ENCODE results near the gene EXOC6.

The EXOC6 gene

DNA sequence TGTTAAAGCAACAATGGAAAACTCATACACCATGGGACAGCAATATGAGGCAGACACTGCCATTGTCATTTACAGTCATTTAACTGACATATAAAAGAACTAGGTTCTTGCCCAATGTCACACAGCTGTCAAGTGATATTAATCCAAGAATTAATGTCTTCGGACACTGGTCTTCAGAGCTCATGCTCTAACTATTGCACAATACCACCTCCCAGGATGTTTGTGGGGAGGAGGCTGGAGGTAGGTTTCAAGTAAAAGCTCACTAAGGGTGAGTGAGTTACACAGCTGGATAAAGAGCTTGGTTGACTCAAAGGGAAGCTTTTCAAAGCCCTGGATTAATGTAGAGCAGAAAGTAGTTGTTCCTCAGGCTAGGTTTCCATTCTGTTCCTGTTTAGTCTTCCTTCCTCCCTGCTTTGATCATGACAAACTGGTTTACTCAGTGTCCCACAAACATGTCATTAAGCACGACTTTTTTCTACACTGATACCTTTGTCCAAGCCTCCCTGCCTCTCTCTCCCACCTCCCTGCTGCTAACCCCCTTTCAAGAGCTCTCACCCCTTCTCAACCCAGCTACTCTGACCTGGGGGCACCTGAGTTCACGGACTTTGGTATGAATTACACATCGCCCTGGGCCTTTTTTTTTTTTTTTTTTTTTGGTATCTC is 987 bp upstream of the EXOC6 start:
- Histone ChIP-seq H3K27ac (ENCODE audit: insufficient read depth, low read length, poor library complexity, severe bottlenecking) (no peak overlapping the region), H3K4me1 (ENCODE audit: control insufficient read depth, insufficient read depth, low read length, poor library complexity, severe bottlenecking) (peaks cover 6% of the 10 kb centered on the region), H3K36me3 (ENCODE audit: control insufficient read depth, insufficient read depth, low read length) (no peaks in the 10 kb centered on the region), H3K4me3 (ENCODE audit: insufficient read depth, low read depth, low read length, poor library complexity, severe bottlenecking) (peak overlapping the region; percentile 84), H3K27me3 (replicated peaks; ENCODE audit: control insufficient read depth, insufficient read depth, low read length, poor library complexity, severe bottlenecking) (no peaks in the 10 kb centered on the region), H3K9me3 (ENCODE audit: control insufficient read depth, low read length) (no peaks in the 10 kb centered on the region)
- DNase-seq = no peak

DNA sequence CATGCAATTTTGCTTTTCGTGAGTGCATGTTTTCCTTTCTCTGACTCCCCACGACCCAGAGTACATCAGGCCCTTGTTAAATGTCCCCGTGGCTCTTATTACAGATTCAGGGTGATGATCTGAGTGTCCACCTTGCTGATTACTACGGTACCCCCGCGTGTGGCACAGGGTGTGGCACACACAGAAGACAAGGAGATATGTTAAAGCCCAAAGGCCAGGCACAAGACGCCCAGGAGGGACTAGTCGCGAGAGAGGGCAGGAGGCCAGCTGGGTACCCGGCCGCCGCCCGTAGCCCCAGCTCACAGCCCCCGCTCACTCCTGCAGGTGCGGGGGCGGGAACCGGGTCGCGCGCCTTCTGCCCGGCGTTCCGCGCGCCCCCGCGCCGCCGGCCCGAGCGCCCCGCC is 281 bp upstream of the EXOC6 start:
- H3K9me3 ChIP-seq (ENCODE audit: control insufficient read depth, low read length) = no peaks in the 10 kb centered on the region

DNA sequence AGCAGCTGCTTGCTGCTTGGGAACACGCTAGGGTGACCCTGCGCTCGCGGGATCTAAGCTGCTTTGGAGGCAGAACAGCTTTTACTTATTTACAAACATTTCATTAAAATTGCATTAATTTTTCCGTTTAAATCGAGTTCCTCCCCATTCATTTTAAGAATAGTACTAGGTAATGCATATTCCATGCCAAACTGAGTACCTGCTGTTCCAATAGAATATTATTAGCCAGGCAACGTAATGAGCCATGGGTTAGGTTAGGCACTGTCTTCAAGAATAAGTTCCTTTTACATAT is 860 bp downstream of the EXOC6 start:
- DNase-seq = no peak
- Histone ChIP-seq H3K27ac (ENCODE audit: insufficient read depth, low read length, poor library complexity, severe bottlenecking) (peak overlapping the region; percentile 87), H3K36me3 (ENCODE audit: control insufficient read depth, insufficient read depth, low read length) (no peaks in the 10 kb centered on the region), H3K9me3 (ENCODE audit: control insufficient read depth, low read length) (no peaks in the 10 kb centered on the region), H3K27me3 (replicated peaks; ENCODE audit: control insufficient read depth, insufficient read depth, low read length, poor library complexity, severe bottlenecking) (no peaks in the 10 kb centered on the region), H3K4me3 (ENCODE audit: insufficient read depth, low read depth, low read length, poor library complexity, severe bottlenecking) (peak overlapping the region; percentile 84), H3K4me1 (ENCODE audit: control insufficient read depth, insufficient read depth, low read length, poor library complexity, severe bottlenecking) (peaks cover 6% of the 10 kb centered on the region)

More for the DNA sequence above, 281 bp upstream of the EXOC6 start:
- Histone ChIP-seq H3K27ac (ENCODE audit: insufficient read depth, low read length, poor library complexity, severe bottlenecking) (peak overlapping the region; percentile 87), H3K27me3 (replicated peaks; ENCODE audit: control insufficient read depth, insufficient read depth, low read length, poor library complexity, severe bottlenecking) (no peaks in the 10 kb centered on the region), H3K4me3 (ENCODE audit: insufficient read depth, low read depth, low read length, poor library complexity, severe bottlenecking) (peak overlapping the region; percentile 84), H3K36me3 (ENCODE audit: control insufficient read depth, insufficient read depth, low read length) (no peaks in the 10 kb centered on the region), H3K4me1 (ENCODE audit: control insufficient read depth, insufficient read depth, low read length, poor library complexity, severe bottlenecking) (peaks cover 6% of the 10 kb centered on the region)
- no peak for DNase-seq

DNA sequence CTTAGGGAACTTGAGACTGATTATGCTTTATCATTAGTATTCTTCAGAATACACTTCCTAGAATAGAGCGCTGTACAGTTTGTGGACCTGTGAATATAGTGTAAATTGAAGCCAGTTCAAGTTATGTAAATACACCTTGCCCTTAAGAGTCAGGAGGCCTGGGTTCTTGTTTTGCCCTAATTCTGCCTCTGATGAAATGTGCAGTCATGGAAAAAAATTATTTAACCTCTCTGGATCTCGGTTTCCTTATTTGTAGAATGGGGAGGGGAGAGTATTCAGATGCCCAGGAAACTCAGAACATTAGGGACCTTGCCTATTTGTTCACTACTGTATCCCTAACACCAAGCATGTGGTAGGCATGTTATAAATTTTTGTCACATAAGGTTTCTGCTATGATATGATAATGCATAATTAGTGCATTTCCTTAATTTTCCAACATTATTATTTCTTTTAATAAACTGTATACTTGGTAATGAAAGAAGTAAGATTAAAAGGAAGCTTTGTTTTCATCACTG is 1.3 kb downstream of the EXOC6 start:
- no peak overlapping the region for H3K27ac ChIP-seq (ENCODE audit: insufficient read depth, low read length, poor library complexity, severe bottlenecking)
- peak overlapping the region; percentile 84 for H3K4me3 ChIP-seq (ENCODE audit: insufficient read depth, low read depth, low read length, poor library complexity, severe bottlenecking)
- no peaks in the 10 kb centered on the region for H3K27me3 ChIP-seq (replicated peaks; ENCODE audit: control insufficient read depth, insufficient read depth, low read length, poor library complexity, severe bottlenecking)
- no peaks in the 10 kb centered on the region for H3K9me3 ChIP-seq (ENCODE audit: control insufficient read depth, low read length)
- H3K4me1 ChIP-seq (ENCODE audit: control insufficient read depth, insufficient read depth, low read length, poor library complexity, severe bottlenecking) = peaks cover 6% of the 10 kb centered on the region
- no peaks in the 10 kb centered on the region for H3K36me3 ChIP-seq (ENCODE audit: control insufficient read depth, insufficient read depth, low read length)
- DNase-seq = no peak

DNA sequence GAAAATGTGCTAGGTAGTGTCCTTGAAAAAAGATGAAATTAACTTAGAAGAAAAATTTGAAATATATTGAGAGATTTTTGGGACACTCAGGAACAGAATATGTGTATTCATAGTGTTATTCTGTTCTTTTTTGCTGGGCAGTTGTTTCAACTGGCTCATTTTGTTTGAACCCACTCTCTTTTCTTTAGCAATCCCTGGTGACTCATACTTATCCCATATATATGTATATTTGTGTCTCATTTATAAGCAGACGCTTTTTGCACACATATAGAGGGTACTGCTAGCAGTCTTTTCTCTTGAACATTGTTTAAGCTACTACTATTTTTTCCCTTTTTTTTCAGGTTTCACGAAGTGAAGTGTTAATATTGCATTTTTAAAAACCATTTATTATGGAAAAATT is 1.9 kb downstream of the EXOC6 start:
- Histone ChIP-seq H3K27me3 (replicated peaks; ENCODE audit: control insufficient read depth, insufficient read depth, low read length, poor library complexity, severe bottlenecking) (no peaks in the 10 kb centered on the region), H3K27ac (ENCODE audit: insufficient read depth, low read length, poor library complexity, severe bottlenecking) (no peak overlapping the region), H3K9me3 (ENCODE audit: control insufficient read depth, low read length) (no peaks in the 10 kb centered on the region), H3K36me3 (ENCODE audit: control insufficient read depth, insufficient read depth, low read length) (no peaks in the 10 kb centered on the region), H3K4me3 (ENCODE audit: insufficient read depth, low read depth, low read length, poor library complexity, severe bottlenecking) (no peak overlapping the region), H3K4me1 (ENCODE audit: control insufficient read depth, insufficient read depth, low read length, poor library complexity, severe bottlenecking) (peaks cover 6% of the 10 kb centered on the region)
- DNase-seq = no peak

DNA sequence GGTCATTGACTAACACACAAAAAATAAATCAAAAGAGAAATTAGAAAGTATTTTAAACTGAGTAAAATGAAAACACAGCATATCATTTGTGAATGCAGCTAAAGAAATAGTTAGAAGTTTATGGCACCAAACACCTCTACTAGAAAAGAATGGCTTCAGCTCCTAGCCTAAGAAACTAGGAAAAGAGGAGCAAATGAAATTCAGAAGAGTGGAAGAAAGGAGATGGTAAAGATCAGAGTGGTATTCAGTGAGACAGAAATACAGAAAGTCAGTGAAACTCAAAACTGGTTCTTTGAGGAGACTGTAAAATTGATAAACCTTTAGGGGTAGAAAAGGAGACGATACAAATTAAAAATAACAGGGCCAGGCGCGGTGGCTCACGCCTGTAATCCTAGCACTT is 2.7 kb downstream of the EXOC6 start:
- Histone ChIP-seq H3K9me3 (ENCODE audit: control insufficient read depth, low read length) (no peaks in the 10 kb centered on the region), H3K27me3 (replicated peaks; ENCODE audit: control insufficient read depth, insufficient read depth, low read length, poor library complexity, severe bottlenecking) (no peaks in the 10 kb centered on the region), H3K27ac (ENCODE audit: insufficient read depth, low read length, poor library complexity, severe bottlenecking) (no peak overlapping the region), H3K36me3 (ENCODE audit: control insufficient read depth, insufficient read depth, low read length) (no peaks in the 10 kb centered on the region), H3K4me3 (ENCODE audit: insufficient read depth, low read depth, low read length, poor library complexity, severe bottlenecking) (no peak overlapping the region), H3K4me1 (ENCODE audit: control insufficient read depth, insufficient read depth, low read length, poor library complexity, severe bottlenecking) (peaks cover 6% of the 10 kb centered on the region)
- DNase-seq = no peak

DNA sequence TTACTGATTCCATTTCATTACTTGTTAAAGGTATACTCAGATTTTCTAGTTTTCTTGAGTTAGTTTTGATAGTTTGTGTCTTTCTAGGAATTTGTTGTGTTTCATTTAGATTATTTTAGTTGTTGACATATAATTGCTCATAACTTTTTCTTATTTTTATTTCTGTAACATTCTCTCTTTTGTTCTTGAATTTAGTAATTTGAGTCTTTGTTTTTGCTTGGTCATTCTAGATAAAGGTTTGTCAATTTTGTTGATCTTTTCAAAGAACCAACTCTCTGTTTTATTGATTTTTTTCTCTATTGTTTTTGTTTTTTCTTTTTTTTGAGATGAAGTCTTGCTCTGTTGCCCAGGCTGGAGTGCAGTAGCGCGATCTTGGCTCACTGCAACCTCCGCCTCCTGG is 7.2 kb downstream of the EXOC6 start:
- peaks cover 5% of the 10 kb centered on the region for H3K9me3 ChIP-seq (ENCODE audit: control insufficient read depth, low read length)
- no peaks in the 10 kb centered on the region for H3K4me1 ChIP-seq (ENCODE audit: control insufficient read depth, insufficient read depth, low read length, poor library complexity, severe bottlenecking)
- no peaks in the 10 kb centered on the region for H3K27me3 ChIP-seq (replicated peaks; ENCODE audit: control insufficient read depth, insufficient read depth, low read length, poor library complexity, severe bottlenecking)
- no peaks in the 10 kb centered on the region for H3K36me3 ChIP-seq (ENCODE audit: control insufficient read depth, insufficient read depth, low read length)
- H3K27ac ChIP-seq (ENCODE audit: insufficient read depth, low read length, poor library complexity, severe bottlenecking) = no peak overlapping the region
- no peak for DNase-seq
- H3K4me3 ChIP-seq (ENCODE audit: insufficient read depth, low read depth, low read length, poor library complexity, severe bottlenecking) = no peak overlapping the region

DNA sequence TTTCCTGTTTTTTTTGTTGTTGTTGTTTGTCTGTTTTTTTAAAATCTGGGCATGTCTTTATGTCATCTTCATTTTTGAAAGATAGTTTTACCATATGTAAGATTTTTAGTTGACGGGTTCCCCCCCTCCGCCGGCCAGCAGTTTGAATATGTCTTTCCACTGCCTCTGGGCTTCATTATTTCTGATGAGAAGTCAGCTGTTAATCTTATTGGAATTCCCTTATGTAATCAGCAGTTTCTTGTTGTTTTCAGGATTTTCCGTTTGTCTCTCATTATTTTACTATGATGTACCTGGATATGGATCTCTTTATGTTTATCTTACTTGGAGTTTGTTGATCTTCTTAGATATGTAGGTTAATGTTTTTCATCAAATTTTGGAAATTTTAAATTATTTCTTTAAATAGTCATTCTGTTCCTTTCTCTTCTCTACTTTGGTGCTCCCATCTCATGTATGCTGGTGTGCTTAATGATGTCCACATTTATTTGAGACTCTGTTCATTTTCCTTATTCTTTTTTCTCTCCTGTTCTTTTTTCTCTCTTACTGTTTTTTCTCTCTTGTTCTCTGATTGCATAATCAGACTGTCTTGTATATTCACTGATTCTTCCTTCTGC is 9.7 kb downstream of the EXOC6 start:
- Histone ChIP-seq H3K27me3 (replicated peaks; ENCODE audit: control insufficient read depth, insufficient read depth, low read length, poor library complexity, severe bottlenecking) (no peaks in the 10 kb centered on the region), H3K4me1 (ENCODE audit: control insufficient read depth, insufficient read depth, low read length, poor library complexity, severe bottlenecking) (no peaks in the 10 kb centered on the region), H3K9me3 (ENCODE audit: control insufficient read depth, low read length) (peaks cover 5% of the 10 kb centered on the region), H3K27ac (ENCODE audit: insufficient read depth, low read length, poor library complexity, severe bottlenecking) (no peak overlapping the region), H3K4me3 (ENCODE audit: insufficient read depth, low read depth, low read length, poor library complexity, severe bottlenecking) (no peak overlapping the region), H3K36me3 (ENCODE audit: control insufficient read depth, insufficient read depth, low read length) (no peaks in the 10 kb centered on the region)
- DNase-seq = no peak

DNA sequence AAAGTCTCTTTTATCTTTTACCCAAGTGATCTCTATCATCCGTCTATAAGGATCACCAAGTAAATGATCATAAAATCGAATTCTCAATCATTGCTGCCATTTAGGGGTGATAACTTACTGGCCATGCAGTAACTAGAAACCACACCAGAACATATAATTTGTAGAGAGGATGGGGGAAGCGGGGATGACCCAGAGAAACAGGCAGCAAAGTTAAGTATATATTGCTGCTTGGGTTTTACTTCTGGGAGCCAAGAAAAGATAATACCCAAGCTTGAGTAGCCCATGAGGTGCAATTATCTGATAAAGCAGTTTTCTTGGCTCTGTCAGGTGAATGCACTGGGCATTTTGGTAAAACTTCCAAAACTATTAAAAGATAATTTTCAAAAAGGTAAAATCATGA is 18.9 kb downstream of the EXOC6 start:
- Histone ChIP-seq H3K4me3 (ENCODE audit: insufficient read depth, low read depth, low read length, poor library complexity, severe bottlenecking) (no peak overlapping the region), H3K27me3 (replicated peaks; ENCODE audit: control insufficient read depth, insufficient read depth, low read length, poor library complexity, severe bottlenecking) (no peaks in the 10 kb centered on the region), H3K4me1 (ENCODE audit: control insufficient read depth, insufficient read depth, low read length, poor library complexity, severe bottlenecking) (peaks cover 4% of the 10 kb centered on the region), H3K9me3 (ENCODE audit: control insufficient read depth, low read length) (no peaks in the 10 kb centered on the region), H3K27ac (ENCODE audit: insufficient read depth, low read length, poor library complexity, severe bottlenecking) (no peak overlapping the region), H3K36me3 (ENCODE audit: control insufficient read depth, insufficient read depth, low read length) (no peaks in the 10 kb centered on the region)
- no peak for DNase-seq

DNA sequence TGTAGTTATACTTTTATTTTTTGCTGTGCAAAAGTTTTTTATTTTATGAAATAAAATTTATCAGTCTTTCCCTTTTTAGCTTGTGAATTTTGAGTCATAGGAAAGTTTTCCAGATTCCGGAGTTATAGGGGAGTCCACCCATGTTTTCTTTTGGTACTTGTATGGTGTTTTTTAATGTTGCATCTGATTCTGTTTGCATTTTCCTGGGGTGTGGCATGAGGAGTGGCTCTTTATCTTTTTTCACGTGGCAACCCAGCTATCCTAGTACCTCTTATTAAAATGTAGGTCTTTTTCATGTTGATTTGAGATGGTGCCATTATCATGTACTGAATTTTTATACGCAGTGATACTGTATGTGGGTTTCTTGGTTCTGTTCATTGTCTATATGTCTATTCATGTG is 19.7 kb downstream of the EXOC6 start:
- no peak for DNase-seq
- H3K27ac ChIP-seq (ENCODE audit: insufficient read depth, low read length, poor library complexity, severe bottlenecking) = no peak overlapping the region
- no peaks in the 10 kb centered on the region for H3K36me3 ChIP-seq (ENCODE audit: control insufficient read depth, insufficient read depth, low read length)
- peaks cover 8% of the 10 kb centered on the region for H3K4me1 ChIP-seq (ENCODE audit: control insufficient read depth, insufficient read depth, low read length, poor library complexity, severe bottlenecking)
- no peaks in the 10 kb centered on the region for H3K27me3 ChIP-seq (replicated peaks; ENCODE audit: control insufficient read depth, insufficient read depth, low read length, poor library complexity, severe bottlenecking)
- H3K4me3 ChIP-seq (ENCODE audit: insufficient read depth, low read depth, low read length, poor library complexity, severe bottlenecking) = no peak overlapping the region
- H3K9me3 ChIP-seq (ENCODE audit: control insufficient read depth, low read length) = no peaks in the 10 kb centered on the region

Data from effector memory CD4-positive, alpha-beta T cell (primary cell).